Stimulated activated naive CD8-positive, alpha-beta T cell treated with anti-CD3 and anti-CD28 coated beads, Interleukin-15, Interleukin-2, amounts not matched to agents 100 U/mL and 50 U/mL, for 24 hours (primary cell): ENCODE measurements around the gene SPAAR.
A peak's percentile ranks its signal among the peaks of the same experiment; 100 is the strongest.
"Not testable (repeated sequence)": the region's sequence is repeated elsewhere in the genome, so short reads cannot be mapped to it uniquely, and the experiment has no call there.

Experiments
- ATAC-seq: fragments of 150-1000 bp; cut with Tn5 transposase; one replicate; pipeline ENCODE4 v1.10.0; 2021
- DNase-seq: peaks from one replicate; pipeline ENCODE4 v3.0.0; 2021

The SPAAR gene

DNA sequence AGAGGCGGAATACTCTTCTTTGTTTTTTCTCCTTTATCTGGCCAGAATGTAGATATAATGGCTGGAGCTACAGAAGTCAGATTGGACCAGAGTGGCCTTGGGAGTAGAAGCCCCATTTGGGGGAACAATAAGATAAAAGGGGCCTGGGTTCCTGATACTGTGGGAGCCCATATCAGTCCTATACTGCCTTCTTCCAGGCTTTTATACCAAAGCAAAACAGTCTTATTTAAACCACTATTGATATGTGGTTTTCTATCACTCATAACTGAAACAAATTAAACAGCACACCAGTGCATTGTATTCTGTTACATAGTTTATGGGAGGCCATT lies 14.3 kb downstream of the SPAAR start:
- ATAC-seq (no peak), DNase-seq (no peak)

- peak; percentile 33 for DNase-seq
- ATAC-seq, result peak; percentile 96
Measured at GRCh38 chr9:35923927-35924763, 14.9 kb downstream of the SPAAR start.

DNA sequence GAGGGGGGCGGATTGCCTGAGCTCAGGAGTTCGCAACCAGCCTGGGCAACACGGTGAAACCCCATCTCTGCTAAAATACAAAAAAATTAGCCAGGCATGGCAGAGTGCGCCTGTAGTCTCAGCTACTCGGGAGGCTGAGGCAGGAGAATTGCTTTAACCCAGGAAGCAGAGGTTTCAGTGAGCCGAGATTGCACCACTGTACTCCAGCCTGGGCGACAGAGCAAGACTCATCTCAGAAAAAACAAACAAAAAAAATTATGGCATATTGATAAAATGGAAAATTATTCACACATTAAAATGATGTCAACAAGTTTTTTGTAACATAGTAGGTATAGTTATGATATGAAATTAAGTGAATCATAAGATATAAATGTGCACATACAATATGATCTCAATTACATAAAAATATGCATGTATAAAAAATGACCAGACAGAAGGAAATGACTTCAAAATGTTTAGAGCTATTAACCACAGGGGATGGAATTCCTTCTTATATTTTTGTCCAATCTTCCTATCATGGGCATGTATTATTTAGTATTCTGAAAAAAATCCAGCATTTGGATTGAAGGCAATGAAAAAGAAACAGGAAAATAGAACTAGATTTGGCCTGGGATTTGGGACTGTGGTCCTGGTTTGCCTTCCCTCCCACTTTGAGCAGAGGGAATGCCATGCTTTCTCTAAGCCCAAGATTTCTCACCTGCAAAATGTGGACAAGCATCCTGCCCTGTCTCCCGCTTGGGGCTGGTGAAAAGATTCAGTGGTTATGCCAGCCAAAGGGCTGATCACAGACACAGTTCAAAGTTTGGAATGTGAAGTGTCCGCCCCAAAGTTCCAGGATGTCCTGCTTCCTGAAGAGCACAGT lies 19.5 kb downstream of the SPAAR start:
- ATAC-seq (no peak), DNase-seq (no peak)

DNA sequence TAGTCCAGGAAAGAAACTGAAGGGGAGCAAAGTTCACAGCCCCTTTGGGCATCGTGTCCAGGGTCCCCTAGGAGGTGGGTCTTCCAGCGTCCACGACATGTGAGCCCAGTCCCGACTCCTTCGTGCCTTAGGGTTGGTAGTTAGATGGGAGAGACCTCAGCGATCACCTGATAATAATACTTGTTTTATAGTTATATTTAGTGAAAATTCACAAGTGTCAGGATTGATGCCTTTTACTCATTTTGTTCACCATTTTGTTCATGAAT lies 20.1 kb downstream of the SPAAR start:
- ATAC-seq (no peak), DNase-seq (no peak)

GRCh38 chr9:35930521-35930920 lies 21.2 kb downstream of the SPAAR start:
- no peak for ATAC-seq
- no peak for DNase-seq

GRCh38 chr9:35930989-35931388 lies 21.7 kb downstream of the SPAAR start:
- no peak for ATAC-seq

DNA sequence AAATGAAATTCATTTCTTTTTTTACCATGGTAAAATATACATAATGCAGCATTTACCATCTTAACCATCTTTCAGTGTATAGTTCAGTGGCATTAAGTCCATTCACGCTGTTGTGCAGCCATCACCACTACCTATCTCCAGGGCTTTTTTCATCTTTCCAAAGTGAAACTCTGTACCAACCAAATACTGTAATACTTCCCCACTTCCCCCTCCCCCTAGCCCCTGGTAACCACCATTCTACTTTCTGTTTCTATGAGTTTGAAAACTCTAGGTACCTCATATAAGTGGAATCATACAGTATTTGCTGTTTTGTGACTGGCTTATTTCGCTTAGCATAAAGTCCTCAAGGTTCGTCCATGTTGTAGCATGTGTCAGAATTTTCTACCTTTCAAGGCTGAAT lies 23.4 kb downstream of the SPAAR start:
- no peak for DNase-seq
- peak; percentile 68 for ATAC-seq

More at GRCh38 chr9:35930989-35931388, 21.7 kb downstream of the SPAAR start:
- DNase-seq, result no peak

- no peak for ATAC-seq
- no peak for DNase-seq
Measured at GRCh38 chr9:35933550-35934067, 24.3 kb downstream of the SPAAR start.

- not testable (repeated sequence) for ATAC-seq, DNase-seq
Measured at GRCh38 chr9:35934069-35934468, 24.8 kb downstream of the SPAAR start.

DNA sequence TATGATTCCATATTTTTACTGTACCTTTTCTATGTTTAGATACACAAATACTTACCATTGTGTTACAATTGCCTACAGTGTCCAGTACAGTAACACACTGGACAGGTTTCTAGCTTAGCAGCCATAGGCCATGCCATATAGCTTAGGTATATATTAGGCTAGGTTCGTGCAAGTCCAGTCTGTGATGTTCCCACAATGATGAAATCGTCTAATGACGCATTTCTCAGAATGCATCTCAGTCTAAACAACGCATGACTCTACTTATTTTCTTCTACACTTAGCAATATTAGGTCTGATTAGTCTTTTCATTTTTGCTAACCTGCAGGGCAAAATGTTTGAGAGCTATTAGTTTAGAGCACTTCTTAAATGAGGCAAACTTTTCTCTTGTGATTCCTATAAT lies 26.0 kb downstream of the SPAAR start:
- DNase-seq, result no peak
- ATAC-seq, result no peak

DNA sequence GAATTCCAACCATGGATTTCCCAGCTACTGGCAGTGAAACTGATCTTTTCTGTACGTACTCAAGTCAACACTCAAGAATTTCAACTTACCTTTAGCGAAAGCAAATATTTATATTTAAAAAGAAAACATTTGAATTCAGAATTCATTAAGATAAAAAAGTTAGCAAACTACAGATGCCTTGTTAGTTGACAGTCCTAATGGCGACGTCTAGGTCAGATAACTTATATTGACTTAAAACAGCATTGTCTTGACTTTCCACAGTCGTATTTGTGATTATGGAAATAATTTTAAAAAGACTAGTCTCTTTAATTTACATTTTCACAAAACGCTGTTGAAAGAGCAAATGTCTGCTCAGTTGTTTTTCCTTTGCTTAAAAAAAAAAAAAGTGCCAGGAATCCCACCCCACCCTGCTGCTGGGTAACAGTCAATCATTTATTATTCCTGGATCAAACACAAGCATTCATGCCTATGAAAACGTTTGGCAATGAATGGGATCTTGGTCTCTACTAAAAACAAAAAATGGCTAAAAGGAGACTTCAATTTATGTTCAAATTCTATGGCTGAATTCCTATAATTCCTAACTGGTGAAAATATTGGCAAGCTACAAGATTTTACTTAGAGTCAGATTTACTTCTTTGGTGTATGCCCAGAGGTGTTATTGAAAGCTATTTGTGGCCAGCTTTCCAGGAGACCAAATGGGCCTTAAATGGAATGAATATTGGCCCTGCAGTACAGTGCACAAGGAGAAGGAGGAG lies 26.6 kb downstream of the SPAAR start:
- no peak for DNase-seq
- no peak for ATAC-seq

GRCh38 chr9:35937227-35937626 lies 27.9 kb downstream of the SPAAR start:
- no peak for ATAC-seq
- DNase-seq, result no peak

GRCh38 chr9:35938474-35939356 lies 29.4 kb downstream of the SPAAR start:
- DNase-seq (no peak), ATAC-seq (peak; percentile 36)

- DNase-seq (no peak), ATAC-seq (no peak)
Measured at GRCh38 chr9:35939679-35940250, 30.5 kb downstream of the SPAAR start.

GRCh38 chr9:35940458-35941407 lies 31.4 kb downstream of the SPAAR start:
- ATAC-seq (no peak), DNase-seq (no peak)

- DNase-seq, result no peak
- ATAC-seq, result no peak
Measured at GRCh38 chr9:35942286-35942685, 33.0 kb downstream of the SPAAR start.

GRCh38 chr9:35944173-35944572 lies 34.9 kb downstream of the SPAAR start:
- no peak for ATAC-seq

GRCh38 chr9:35944841-35945240 lies 35.6 kb downstream of the SPAAR start:
- DNase-seq (no peak), ATAC-seq (no peak)

More at GRCh38 chr9:35944173-35944572, 34.9 kb downstream of the SPAAR start:
- DNase-seq, result no peak

DNA sequence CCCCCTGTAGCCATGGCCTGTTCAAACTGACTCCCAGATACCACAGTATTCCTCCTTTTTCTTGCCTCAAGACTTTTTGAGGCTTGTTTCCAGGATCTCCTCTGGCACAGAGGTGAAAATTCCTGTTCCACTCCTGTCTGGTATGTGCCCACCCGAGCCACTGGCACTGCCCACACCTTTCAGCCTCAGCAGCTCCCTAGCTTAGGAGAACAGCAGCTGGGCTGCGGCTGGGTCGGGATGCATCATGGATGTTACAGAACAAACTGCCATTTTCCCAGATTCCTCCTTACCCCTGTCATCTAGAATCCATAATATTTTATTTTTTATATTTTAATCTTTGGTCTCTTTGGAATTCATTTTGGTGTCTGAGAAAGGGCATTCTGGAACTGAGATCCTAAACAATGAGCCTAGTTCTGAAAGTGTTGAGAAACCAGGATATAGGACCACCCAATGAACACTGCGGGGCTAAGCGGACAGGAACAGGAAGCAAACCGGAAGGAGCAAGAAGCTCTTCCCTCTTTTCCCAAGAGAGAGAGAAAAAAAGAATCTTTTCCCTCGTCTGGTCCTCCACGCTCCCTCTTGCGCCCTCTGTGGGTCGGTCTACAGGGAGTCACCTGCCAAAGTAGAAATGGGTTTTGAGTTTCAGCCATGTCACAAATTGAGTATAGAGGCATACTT lies 36.2 kb downstream of the SPAAR start:
- ATAC-seq, result no peak
- peak; percentile 85 for DNase-seq
